HEK293 (cell line): Measurements from ENCODE around the gene NCMAP.
A peak's percentile ranks its signal among the peaks of the same experiment; 100 is the strongest.

Experiments
- CTCF ChIA-PET: fragments of 350-600 bp; formaldehyde crosslinking; extraction: SDS; loops from one replicate; lab custom pipeline; 2021; ENCODE audit warnings: antibody characterized with exemption; lab: Yijun Ruan, JAX
- POLR2A ChIA-PET: fragments of 300-600 bp; formaldehyde crosslinking; extraction: SDS; loops from one replicate; lab custom pipeline; 2020; ENCODE audit warnings: antibody characterized with exemption, inconsistent platforms; lab: Yijun Ruan, JAX
- H3K27ac ChIP-seq: fragments of 200-500 bp; sonication (Bioruptor generic); 2 replicates; pipeline ENCODE4 v1.5.1; 2014; ENCODE audit warnings: low read depth, low read length, control low read depth, inconsistent platforms; ENCODE audit errors: extremely low read depth
- H3K36me3 ChIP-seq, 2 experiments: fragments of 200-500 bp in 1 of 2; sonication (Bioruptor generic) in 1 of 2; 1 replicate in 1 of 2; 2 replicates in 1 of 2; pipeline ENCODE4 v1.5.1; 2014 to 2017; ENCODE audit warnings: inconsistent platforms in 2 of 2, low read length in 2 of 2; ENCODE audit not compliant: control insufficient read depth in 2 of 2, insufficient read depth in 1 of 2
- H3K4me1 ChIP-seq: fragments of 200-500 bp; sonication (Bioruptor generic); 2 replicates; pipeline ENCODE4 v1.5.1; 2014; ENCODE audit warnings: mild to moderate bottlenecking, low read length, inconsistent platforms; ENCODE audit not compliant: control insufficient read depth, insufficient read depth
- H3K4me3 ChIP-seq: 2 replicates; pipeline ENCODE4 v1.5.1; 2011; ENCODE audit warnings: low read depth, mild to moderate bottlenecking, control low read depth, low read length, moderate library complexity
- H3K9me3 ChIP-seq: fragments of 200-500 bp; sonication (Bioruptor generic); 2 replicates; pipeline ENCODE4 v1.5.1; 2014; ENCODE audit warnings: low read depth, low read length, inconsistent platforms; ENCODE audit not compliant: control insufficient read depth, insufficient read depth
- EGR2 ChIP-seq: fragments of 450-650 bp; formaldehyde crosslinking; IDR thresholded peaks from 2 replicates; pipeline ENCODE4 v1.5.1; 2016; ENCODE audit warnings: low read depth, missing biosample characterization, missing genetic modification characterization
- OSR2 ChIP-seq: fragments of 450-650 bp; formaldehyde crosslinking; IDR thresholded peaks from 2 replicates; pipeline ENCODE4 v1.5.1; 2016; ENCODE audit warnings: missing biosample characterization, missing genetic modification characterization
- SCRT2 ChIP-seq: fragments of 450-650 bp; formaldehyde crosslinking; IDR thresholded peaks from 2 replicates; pipeline ENCODE4 v1.5.1; 2016; ENCODE audit warnings: missing biosample characterization, missing genetic modification characterization
- ZBTB17 ChIP-seq: fragments of 450-650 bp; formaldehyde crosslinking; IDR thresholded peaks from 2 replicates; pipeline ENCODE4 v1.5.1; 2016; ENCODE audit warnings: missing biosample characterization, missing genetic modification characterization
- ZFHX2 ChIP-seq: fragments of 450-650 bp; formaldehyde crosslinking; conservative IDR thresholded peaks from 2 replicates; pipeline ENCODE4 v1.5.1; 2016; ENCODE audit warnings: missing biosample characterization, missing genetic modification characterization
- ZNF155 ChIP-seq: fragments of 450-650 bp; formaldehyde crosslinking; IDR thresholded peaks from 2 replicates; pipeline ENCODE4 v1.5.1; 2016; ENCODE audit warnings: missing biosample characterization, missing genetic modification characterization
- ZNF530 ChIP-seq: fragments of 450-650 bp; formaldehyde crosslinking; IDR thresholded peaks from 2 replicates; pipeline ENCODE4 v1.5.1; 2016; ENCODE audit warnings: low read depth, missing biosample characterization, missing genetic modification characterization
- ZNF600 ChIP-seq: fragments of 450-650 bp; formaldehyde crosslinking; IDR thresholded peaks from 2 replicates; pipeline ENCODE4 v1.5.1; 2016; ENCODE audit warnings: missing biosample characterization, missing genetic modification characterization
- TF ChIP-seq, protein P1 (sequence below): fragments of 450-650 bp; formaldehyde crosslinking; conservative IDR thresholded peaks from 2 replicates; pipeline ENCODE4 v1.5.1; 2016; ENCODE audit warnings: low read depth, missing biosample characterization, missing genetic modification characterization
- TF ChIP-seq, protein P2 (sequence below): fragments of 450-650 bp; formaldehyde crosslinking; IDR thresholded peaks from 2 replicates; pipeline ENCODE4 v1.5.1; 2016; ENCODE audit warnings: missing biosample characterization, missing genetic modification characterization
- TF ChIP-seq, protein P3 (sequence below): fragments of 450-650 bp; formaldehyde crosslinking; IDR thresholded peaks from 2 replicates; pipeline ENCODE4 v1.5.1; 2016; ENCODE audit warnings: missing biosample characterization, missing genetic modification characterization
- TF ChIP-seq, protein P4 (sequence below): fragments of 450-650 bp; formaldehyde crosslinking; IDR thresholded peaks from 2 replicates; pipeline ENCODE4 v1.5.1; 2017; ENCODE audit warnings: missing biosample characterization, mild to moderate bottlenecking, missing genetic modification characterization, moderate library complexity
- TF ChIP-seq, protein P5 (sequence below): fragments of 450-650 bp; formaldehyde crosslinking; IDR thresholded peaks from 2 replicates; pipeline ENCODE4 v1.5.1; 2016; ENCODE audit warnings: missing biosample characterization, missing genetic modification characterization

NCMAP gene

DNA sequence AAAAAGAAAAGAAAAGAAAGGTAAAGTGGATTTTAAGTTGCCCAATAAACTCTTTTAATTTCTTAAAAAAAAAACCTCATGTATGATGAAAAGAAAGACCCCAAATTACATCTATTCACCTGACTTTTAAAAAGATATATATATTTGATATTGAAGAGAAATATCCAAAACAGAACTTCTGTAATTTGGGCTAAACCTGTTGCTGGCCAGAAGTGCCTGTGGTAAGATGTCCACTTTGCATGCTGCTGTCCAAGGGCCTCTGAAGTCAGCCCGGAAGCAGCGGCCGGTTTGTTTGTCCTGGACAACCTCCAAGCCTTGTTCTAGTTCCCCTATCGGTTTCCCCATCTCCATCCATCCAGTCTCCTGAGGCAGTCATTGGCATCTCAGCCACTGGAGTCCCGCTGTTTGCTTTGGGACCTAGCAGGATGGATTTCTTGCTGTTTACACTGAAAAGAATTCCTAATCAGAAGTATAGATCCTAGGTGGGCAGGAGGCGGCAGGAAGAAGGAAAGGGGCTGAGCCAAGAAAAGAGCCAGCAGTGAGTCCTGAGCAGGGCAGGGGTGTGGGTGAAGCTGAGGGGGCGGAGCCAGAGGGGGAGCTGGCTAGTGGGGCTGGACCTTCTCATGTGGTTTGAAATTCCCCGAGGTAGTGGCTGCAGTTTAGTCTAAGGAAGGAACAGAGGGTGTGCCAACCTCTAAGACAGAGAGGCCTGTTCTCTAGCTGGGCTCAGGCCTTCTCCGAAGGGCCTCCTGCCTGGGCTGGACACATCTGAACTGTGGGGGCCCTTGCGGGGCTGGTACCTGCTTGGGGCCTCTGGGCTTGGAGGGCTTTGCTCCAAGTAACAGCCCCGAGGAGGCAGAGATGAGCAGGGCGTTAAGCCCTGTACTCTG is 3.3 kb downstream of the NCMAP start:
- Histone ChIP-seq H3K36me3 (no peaks in the 10 kb centered on the region), H3K9me3 (no peaks in the 10 kb centered on the region), H3K27ac (no peak overlapping the region), H3K4me3 (no peak overlapping the region), H3K4me1 (peaks cover 17% of the 10 kb centered on the region)
- peak; percentile 45; the same call in 1 of the 2 replicates for TF ChIP-seq ZFHX2 (tag by site-specific recombination)
- TF ChIP-seq, protein P1, sequence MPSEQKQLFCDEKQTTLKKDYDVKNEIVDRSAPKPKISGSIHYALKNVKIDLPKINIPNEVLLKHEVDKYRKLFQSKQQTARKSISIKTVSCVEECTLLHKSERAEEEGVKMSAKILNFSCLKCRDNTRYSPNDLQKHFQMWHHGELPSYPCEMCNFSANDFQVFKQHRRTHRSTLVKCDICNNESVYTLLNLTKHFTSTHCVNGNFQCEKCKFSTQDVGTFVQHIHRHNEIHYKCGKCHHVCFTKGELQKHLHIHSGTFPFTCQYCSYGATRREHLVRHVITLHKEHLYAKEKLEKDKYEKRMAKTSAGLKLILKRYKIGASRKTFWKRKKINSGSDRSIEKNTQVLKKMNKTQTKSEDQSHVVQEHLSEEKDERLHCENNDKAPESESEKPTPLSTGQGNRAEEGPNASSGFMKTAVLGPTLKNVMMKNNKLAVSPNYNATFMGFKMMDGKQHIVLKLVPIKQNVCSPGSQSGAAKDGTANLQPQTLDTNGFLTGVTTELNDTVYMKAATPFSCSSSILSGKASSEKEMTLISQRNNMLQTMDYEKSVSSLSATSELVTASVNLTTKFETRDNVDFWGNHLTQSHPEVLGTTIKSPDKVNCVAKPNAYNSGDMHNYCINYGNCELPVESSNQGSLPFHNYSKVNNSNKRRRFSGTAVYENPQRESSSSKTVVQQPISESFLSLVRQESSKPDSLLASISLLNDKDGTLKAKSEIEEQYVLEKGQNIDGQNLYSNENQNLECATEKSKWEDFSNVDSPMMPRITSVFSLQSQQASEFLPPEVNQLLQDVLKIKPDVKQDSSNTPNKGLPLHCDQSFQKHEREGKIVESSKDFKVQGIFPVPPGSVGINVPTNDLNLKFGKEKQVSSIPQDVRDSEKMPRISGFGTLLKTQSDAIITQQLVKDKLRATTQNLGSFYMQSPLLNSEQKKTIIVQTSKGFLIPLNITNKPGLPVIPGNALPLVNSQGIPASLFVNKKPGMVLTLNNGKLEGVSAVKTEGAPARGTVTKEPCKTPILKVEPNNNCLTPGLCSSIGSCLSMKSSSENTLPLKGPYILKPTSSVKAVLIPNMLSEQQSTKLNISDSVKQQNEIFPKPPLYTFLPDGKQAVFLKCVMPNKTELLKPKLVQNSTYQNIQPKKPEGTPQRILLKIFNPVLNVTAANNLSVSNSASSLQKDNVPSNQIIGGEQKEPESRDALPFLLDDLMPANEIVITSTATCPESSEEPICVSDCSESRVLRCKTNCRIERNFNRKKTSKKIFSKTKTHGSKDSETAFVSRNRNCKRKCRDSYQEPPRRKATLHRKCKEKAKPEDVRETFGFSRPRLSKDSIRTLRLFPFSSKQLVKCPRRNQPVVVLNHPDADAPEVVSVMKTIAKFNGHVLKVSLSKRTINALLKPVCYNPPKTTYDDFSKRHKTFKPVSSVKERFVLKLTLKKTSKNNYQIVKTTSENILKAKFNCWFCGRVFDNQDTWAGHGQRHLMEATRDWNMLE (tag by site-specific recombination), result no peak
- no peak for TF ChIP-seq ZNF155 (tag by site-specific recombination)
- TF ChIP-seq, protein P2, sequence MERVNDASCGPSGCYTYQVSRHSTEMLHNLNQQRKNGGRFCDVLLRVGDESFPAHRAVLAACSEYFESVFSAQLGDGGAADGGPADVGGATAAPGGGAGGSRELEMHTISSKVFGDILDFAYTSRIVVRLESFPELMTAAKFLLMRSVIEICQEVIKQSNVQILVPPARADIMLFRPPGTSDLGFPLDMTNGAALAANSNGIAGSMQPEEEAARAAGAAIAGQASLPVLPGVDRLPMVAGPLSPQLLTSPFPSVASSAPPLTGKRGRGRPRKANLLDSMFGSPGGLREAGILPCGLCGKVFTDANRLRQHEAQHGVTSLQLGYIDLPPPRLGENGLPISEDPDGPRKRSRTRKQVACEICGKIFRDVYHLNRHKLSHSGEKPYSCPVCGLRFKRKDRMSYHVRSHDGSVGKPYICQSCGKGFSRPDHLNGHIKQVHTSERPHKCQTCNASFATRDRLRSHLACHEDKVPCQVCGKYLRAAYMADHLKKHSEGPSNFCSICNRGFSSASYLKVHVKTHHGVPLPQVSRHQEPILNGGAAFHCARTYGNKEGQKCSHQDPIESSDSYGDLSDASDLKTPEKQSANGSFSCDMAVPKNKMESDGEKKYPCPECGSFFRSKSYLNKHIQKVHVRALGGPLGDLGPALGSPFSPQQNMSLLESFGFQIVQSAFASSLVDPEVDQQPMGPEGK (tag by site-specific recombination), result peak; percentile 27; the same call in 1 of the 2 replicates
- peak; percentile 73 for TF ChIP-seq SCRT2 (tag by site-specific recombination)
- TF ChIP-seq, protein P3, sequence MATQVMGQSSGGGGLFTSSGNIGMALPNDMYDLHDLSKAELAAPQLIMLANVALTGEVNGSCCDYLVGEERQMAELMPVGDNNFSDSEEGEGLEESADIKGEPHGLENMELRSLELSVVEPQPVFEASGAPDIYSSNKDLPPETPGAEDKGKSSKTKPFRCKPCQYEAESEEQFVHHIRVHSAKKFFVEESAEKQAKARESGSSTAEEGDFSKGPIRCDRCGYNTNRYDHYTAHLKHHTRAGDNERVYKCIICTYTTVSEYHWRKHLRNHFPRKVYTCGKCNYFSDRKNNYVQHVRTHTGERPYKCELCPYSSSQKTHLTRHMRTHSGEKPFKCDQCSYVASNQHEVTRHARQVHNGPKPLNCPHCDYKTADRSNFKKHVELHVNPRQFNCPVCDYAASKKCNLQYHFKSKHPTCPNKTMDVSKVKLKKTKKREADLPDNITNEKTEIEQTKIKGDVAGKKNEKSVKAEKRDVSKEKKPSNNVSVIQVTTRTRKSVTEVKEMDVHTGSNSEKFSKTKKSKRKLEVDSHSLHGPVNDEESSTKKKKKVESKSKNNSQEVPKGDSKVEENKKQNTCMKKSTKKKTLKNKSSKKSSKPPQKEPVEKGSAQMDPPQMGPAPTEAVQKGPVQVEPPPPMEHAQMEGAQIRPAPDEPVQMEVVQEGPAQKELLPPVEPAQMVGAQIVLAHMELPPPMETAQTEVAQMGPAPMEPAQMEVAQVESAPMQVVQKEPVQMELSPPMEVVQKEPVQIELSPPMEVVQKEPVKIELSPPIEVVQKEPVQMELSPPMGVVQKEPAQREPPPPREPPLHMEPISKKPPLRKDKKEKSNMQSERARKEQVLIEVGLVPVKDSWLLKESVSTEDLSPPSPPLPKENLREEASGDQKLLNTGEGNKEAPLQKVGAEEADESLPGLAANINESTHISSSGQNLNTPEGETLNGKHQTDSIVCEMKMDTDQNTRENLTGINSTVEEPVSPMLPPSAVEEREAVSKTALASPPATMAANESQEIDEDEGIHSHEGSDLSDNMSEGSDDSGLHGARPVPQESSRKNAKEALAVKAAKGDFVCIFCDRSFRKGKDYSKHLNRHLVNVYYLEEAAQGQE (tag by site-specific recombination), result 0 out of 2 replicates have a peak, but pooled peaks have one; percentile 27
- TF ChIP-seq, protein P4, sequence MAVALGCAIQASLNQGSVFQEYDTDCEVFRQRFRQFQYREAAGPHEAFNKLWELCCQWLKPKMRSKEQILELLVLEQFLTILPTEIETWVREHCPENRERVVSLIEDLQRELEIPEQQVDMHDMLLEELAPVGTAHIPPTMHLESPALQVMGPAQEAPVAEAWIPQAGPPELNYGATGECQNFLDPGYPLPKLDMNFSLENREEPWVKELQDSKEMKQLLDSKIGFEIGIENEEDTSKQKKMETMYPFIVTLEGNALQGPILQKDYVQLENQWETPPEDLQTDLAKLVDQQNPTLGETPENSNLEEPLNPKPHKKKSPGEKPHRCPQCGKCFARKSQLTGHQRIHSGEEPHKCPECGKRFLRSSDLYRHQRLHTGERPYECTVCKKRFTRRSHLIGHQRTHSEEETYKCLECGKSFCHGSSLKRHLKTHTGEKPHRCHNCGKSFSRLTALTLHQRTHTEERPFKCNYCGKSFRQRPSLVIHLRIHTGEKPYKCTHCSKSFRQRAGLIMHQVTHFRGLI (tag by site-specific recombination), result 0 out of 2 replicates have a peak, but pooled peaks have one; percentile 13
- TF ChIP-seq, protein P5, sequence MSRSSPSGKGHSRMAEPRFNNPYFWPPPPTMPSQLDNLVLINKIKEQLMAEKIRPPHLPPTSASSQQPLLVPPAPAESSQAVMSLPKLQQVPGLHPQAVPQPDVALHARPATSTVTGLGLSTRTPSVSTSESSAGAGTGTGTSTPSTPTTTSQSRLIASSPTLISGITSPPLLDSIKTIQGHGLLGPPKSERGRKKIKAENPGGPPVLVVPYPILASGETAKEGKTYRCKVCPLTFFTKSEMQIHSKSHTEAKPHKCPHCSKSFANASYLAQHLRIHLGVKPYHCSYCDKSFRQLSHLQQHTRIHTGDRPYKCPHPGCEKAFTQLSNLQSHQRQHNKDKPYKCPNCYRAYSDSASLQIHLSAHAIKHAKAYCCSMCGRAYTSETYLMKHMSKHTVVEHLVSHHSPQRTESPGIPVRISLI (tag by site-specific recombination), result no peak
- peak; percentile 36; the same call in 1 of the 2 replicates for TF ChIP-seq EGR2 (tag by site-specific recombination)
- TF ChIP-seq ZNF600 (tag by site-specific recombination), result peak; percentile 70
- peak; percentile 51; the same call in 1 of the 2 replicates for TF ChIP-seq ZBTB17 (tag by site-specific recombination)
- peak; percentile 47; the same call in 1 of the 2 replicates for TF ChIP-seq OSR2 (tag by site-specific recombination)
- TF ChIP-seq ZNF530, result no peak
- ChIA-PET CTCF (interaction anchor here (0.6 to 6.3 kb wide), 3 partner anchors 17 to 279 kb away, joined by 3 to 55 read pairs (median 24); no protein-coding TSS in a partner anchor), POLR2A (interaction anchor here (0.6 to 1.0 kb wide), 2 partner anchors 12 to 19 kb away, joined by 4 read pairs; no protein-coding TSS in a partner anchor)
